Hindlimb muscle (tissue), 1 donor: Measurements from ENCODE around the gene COLEC12. TPM values are rescaled to one million over a fixed set of nuclear protein-coding genes. Genes with fewer than 3 reads are reported as not detected.
A peak's percentile ranks its signal among the peaks of the same experiment; 100 is the strongest.

Experiments used
- DNase-seq: peaks from one replicate; pipeline ENCODE4 v3.0.0-alpha.2; 2013
- polyA plus RNA-seq: library from polyadenylated mRNA; unstranded; fragments of 120-200 nt; gene quantifications from one replicate; pipeline ENCODE4 v1.2.1, GENCODE V29; 2013; ENCODE audit not compliant: insufficient read length

COLEC12 gene
- polyA plus RNA-seq, 1 donor, result 45.0 TPM

GRCh38 chr18:435940-436339 is 64.6 kb downstream of the COLEC12 start:
- DNase-seq, result no peak

DNA sequence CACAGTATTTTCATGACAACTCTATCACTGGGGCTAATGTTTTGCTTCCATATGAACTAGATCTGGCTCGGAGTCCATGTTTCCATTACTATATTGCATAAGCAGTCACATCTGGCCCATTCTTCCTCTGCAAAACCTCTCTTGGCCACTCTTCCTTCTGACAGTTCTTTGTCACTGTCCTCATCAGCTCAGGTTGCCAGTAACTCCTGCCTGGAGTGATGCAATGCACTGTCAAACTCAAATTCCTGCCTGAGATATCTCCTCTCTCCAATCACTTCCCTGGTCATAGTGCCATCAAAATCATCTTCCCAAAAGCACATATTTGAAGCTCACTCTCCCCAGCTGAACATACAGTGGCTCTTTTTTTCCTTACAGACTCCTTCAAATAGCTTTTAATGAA is 66.1 kb downstream of the COLEC12 start:
- peak; percentile 90 for DNase-seq

GRCh38 chr18:433960-434359 is 66.5 kb downstream of the COLEC12 start:
- no peak for DNase-seq

DNA sequence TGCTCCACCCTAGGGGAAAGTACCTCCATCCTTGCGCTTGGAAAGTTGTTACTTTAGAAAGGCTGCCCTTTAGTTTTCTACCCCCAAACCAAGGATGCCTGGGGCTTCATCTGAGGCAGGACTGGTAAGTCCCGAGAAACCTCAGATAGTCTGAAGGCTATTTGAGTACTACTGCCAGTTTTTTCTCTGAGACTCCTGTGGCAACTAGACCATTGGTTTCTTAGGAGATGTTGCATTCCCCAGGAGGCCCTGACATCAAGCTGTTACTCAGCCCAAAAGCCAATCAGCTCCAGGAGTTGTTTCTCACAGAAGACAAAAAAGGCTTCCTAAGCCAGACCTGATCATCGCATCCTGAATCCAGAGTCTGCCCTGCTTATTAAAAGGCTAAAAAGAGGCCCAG is 67.2 kb downstream of the COLEC12 start:
- DNase-seq, result no peak

GRCh38 chr18:432791-433190 is 67.7 kb downstream of the COLEC12 start:
- DNase-seq, result no peak

GRCh38 chr18:429030-429429 is 71.5 kb downstream of the COLEC12 start:
- no peak for DNase-seq

DNA sequence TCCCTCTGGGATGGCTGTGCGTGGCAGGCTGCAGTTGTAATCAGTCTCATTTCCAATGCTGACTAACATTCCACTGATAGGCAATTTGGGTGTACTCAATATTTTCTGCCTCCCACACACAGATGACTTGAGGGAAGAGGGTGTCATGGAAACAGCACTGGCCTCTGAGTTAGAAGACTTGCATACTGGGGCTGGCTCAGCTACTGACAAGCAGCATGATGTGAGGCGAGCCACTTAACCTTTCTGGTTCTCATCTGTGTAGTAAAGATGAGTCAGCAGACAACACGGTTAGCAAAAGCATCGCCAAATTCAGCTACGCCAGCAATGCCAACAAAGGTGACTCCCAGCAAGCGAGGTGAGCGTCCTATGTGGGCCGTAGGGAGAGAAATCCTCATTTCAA is 73.5 kb downstream of the COLEC12 start:
- DNase-seq, result no peak

DNA sequence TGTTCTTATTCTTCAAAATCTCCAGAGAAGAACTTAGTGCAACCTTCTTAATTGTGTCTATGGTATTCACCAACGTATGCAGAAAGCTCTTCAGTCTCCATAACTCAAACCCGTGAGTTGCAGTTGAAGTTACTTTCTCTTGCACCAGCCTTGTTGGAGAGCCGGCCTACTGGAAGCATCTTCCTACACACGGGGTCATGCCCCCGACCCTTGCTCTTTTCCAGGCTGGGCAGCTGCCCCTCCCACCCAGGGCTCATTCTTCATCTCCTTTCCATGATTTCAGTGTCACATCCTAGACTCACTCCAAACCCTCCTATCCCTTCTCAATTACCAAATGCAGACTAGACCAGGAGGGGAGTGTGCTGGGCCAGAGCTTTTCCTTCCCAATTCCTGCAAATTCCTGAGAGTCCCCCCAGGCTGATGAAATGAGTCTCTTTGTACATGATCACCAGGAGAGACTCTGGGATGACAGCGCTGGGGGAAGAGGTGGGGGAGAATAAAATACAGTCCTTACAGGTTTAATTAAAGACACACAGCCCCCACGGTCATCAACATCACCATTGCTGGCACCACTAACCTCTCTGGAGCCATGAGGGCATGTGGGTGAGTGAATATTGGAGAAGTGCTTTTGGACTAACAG is 75.3 kb downstream of the COLEC12 start:
- DNase-seq, result no peak

- DNase-seq, result no peak
Measured at GRCh38 chr18:424668-425067, 75.8 kb downstream of the COLEC12 start.

GRCh38 chr18:424071-424661 is 76.3 kb downstream of the COLEC12 start:
- peak; percentile 52 for DNase-seq

GRCh38 chr18:422966-423365 is 77.5 kb downstream of the COLEC12 start:
- DNase-seq, result no peak

- no peak for DNase-seq
Measured at GRCh38 chr18:421247-422155, 79.0 kb downstream of the COLEC12 start.

- DNase-seq, result no peak
Measured at GRCh38 chr18:420661-421246, 79.7 kb downstream of the COLEC12 start.

GRCh38 chr18:419541-420175 is 80.8 kb downstream of the COLEC12 start:
- no peak for DNase-seq

- no peak for DNase-seq
Measured at GRCh38 chr18:417495-417894, 83.0 kb downstream of the COLEC12 start.

DNA sequence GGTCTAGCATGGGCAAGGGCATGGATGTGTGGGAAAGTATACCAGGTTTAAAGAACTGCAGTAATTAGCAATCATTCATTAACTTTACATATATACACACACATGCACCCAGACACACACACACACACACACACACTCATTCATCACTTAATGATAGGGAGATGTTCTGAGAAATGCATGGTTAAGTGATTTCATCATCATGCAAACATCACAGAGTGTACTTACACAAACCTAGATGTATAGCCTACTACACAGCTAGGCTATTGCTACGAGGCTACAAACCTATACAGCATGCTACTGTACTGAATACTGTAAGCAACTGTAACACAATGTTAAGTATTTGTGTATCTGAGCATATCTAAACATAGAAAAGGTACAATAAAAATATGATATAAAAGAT is 83.6 kb downstream of the COLEC12 start:
- DNase-seq, result no peak

GRCh38 chr18:415617-416612 is 84.6 kb downstream of the COLEC12 start:
- no peak for DNase-seq

DNA sequence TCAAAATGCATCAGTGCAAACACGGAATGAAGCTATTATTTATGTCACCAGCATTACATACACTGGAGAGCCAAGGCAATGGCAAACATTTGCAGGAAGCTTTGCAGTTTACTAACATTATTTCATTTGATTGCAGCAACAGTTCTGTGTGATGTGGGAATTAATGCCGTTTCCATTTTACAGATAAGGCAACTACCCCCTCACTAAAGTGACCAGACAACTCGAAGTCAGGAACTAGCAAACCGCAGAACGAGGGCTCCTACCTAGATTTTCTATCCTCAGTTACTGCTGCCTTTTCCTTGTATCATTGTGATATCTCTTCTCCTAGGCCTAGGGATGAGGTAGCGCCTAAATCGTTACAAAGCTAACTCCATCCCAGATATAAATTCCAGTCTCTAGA is 85.5 kb downstream of the COLEC12 start:
- no peak for DNase-seq

DNA sequence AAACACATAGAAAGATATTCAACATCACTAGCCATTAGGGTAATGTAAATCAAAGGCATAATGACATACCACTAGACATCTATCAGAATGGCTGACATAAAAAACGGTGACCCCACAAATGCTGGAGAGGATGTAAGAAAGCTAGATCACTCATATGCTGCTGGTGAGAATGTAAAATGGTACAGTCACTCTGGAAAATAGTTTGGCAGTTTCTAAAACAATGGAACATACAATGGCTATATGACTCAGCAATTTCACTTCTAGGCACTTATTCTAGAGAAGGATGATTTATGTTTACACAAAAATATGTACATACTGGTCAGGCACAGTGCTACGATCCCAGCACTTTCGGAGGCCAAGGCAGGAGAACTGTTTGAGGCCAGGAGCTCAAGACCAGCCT is 87.3 kb downstream of the COLEC12 start:
- no peak for DNase-seq

GRCh38 chr18:410047-410455 is 90.5 kb downstream of the COLEC12 start:
- DNase-seq, result no peak

DNA sequence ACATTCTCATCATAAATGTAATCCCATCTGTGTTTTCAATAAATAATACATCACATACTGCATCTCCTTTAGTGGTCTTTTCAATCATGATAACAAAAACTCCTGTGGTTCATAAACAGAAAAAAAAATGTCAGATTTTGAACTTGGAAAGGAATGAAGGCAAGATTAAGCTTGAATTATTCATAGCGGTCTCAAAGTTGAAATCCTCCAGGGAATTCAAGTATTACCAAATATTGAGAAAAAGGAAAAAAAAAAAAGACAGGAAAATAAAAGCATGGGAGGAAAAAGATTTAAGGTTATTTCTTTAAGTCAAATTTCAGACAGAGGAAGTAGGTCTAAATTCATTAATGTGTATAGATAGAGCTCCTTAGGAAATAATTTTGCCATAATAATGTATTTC is 92.1 kb downstream of the COLEC12 start:
- DNase-seq, result no peak
